GM13977 (cell line): ENCODE measurements around the gene FUCA2.

Source experiments
- DNase-seq: peaks from one replicate; pipeline ENCODE4 v3.0.0; 2012; ENCODE audit warnings: low spot score
- in situ Hi-C: fragments of 300-500 bp; cut with MboI; formaldehyde crosslinking; loops from one replicate; pipeline ENCODE4 v1.12.0; 2022; ENCODE audit warnings: low sequenced_read_pairs, low pct_unique_long_range_greater_than_20kb, mixed read lengths, inconsistent platforms; ENCODE audit not compliant: unreplicated experiment
- TF ChIP-seq, protein P1 (sequence below): IDR thresholded peaks from 2 replicates; pipeline ENCODE4 v1.5.1; 2012; ENCODE audit warnings: mild to moderate bottlenecking, control low read depth; ENCODE audit not compliant: insufficient read depth; ENCODE audit errors: extremely low read depth, missing control alignments

The FUCA2 gene, protein sequence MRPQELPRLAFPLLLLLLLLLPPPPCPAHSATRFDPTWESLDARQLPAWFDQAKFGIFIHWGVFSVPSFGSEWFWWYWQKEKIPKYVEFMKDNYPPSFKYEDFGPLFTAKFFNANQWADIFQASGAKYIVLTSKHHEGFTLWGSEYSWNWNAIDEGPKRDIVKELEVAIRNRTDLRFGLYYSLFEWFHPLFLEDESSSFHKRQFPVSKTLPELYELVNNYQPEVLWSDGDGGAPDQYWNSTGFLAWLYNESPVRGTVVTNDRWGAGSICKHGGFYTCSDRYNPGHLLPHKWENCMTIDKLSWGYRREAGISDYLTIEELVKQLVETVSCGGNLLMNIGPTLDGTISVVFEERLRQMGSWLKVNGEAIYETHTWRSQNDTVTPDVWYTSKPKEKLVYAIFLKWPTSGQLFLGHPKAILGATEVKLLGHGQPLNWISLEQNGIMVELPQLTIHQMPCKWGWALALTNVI

DNA sequence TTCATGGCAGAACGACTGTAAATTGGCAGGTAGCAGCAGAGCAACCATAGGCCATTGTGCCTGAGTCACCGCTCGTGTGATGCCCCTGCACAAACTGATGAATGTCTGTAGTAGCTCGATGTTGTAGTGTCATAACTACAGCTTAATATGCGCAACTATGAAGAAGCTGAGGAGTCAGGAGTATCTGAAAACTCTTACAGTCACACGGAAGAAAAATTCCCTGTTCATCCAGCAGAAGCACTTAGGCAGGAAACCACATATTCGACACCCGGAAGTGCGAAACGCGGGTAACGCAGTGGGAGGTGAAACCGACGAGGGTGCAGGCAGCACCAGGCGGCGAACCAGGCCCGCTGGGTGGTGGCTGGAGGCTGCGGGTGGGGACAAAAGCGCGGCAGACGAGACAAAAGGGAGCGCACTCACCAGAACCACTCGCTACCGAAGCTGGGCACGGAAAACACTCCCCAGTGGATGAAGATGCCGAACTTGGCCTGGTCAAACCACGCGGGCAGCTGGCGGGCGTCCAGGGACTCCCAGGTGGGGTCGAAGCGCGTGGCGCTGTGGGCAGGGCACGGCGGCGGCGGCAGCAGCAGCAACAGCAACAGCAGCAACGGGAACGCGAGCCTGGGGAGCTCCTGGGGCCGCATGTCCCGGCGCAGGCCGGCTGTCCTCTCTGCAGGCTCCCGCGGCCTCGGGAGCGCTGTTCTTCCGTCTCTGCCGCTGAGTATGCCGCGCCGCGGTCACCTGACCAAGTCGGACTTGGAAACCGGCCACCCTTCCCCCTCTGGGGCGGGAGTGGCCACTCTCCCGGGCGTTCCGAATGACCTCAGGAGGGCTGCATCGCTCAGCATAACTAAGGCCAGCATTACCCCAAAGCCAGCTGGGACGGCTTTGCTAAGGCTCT lies at the start of gene FUCA2:
Gene FUCA2, minus strand, starts transcription at position 730 of the 901 bp plus-strand sequence. Its CDS starts 86 bp downstream, at position 644.
- in situ Hi-C loops = loop anchor here (10.0 kb wide), 1 partner anchor 64 kb away; no protein-coding TSS in a partner anchor
- peak; percentile 64 for DNase-seq
- TF ChIP-seq, protein P1, sequence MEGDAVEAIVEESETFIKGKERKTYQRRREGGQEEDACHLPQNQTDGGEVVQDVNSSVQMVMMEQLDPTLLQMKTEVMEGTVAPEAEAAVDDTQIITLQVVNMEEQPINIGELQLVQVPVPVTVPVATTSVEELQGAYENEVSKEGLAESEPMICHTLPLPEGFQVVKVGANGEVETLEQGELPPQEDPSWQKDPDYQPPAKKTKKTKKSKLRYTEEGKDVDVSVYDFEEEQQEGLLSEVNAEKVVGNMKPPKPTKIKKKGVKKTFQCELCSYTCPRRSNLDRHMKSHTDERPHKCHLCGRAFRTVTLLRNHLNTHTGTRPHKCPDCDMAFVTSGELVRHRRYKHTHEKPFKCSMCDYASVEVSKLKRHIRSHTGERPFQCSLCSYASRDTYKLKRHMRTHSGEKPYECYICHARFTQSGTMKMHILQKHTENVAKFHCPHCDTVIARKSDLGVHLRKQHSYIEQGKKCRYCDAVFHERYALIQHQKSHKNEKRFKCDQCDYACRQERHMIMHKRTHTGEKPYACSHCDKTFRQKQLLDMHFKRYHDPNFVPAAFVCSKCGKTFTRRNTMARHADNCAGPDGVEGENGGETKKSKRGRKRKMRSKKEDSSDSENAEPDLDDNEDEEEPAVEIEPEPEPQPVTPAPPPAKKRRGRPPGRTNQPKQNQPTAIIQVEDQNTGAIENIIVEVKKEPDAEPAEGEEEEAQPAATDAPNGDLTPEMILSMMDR = no peak

DNA sequence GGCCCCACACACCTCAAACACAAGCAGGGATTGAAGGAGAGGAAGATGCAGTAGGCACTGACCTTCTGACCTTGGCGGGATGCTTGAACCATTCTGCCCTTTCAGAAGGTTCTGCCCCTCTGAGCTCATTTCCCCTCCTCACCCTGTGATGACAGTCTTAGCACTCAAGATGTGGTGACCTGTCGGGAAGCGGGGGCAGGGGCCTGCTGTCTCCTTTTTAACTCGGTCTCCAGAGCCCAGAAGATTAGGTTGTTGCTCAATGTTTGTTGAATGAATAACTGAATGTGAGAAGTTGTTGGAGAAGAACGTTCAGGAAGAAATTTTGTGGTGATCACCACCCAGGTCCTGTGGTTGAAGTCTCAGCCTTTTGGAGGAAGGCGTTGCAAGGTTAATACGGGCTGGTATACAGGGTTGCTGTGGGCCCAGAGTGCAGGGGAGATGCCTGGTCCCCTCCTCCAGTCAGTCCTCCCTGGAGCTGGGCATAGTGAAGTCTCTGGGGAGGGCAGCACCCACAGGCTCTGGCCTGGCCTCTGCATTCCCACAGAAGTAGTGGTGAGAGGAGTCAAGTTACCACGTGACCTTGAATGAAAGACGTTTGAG lies 49.7 kb upstream of the FUCA2 start:
- no peak for DNase-seq
- TF ChIP-seq, protein P1 = no peak
- in situ Hi-C loops = loop anchor here (25.0 kb wide), 1 partner anchor 651 kb away; no protein-coding TSS in a partner anchor

DNA sequence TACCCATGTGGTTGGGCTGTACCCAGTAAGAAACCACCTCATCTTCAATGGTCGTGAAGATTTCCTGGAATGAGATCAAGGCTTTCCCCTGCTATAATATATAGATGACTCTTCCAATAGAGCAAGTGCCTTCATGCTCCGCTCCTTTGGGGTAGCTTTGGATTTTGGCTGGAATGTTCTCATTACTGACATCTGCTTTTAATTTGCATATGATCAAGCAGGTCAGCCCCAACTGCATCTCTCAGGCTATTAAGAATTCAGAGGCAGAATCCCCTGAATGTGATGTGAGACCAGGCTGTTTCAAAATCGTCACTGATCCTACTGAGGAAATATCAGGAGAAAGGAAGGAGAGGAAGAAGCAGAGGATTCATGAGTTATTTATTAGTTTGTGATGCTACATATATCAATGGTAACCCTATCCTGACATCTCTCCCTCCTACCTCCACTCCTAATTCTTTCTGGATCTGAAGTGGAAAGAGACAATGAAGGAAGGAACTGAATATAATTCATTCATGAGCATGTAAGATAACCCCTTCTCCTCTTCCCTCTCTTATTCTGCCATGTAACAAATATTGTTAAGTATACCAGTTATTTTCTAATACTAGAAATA lies 47.6 kb upstream of the FUCA2 start:
- no peak for DNase-seq
- TF ChIP-seq, protein P1 = no peak
- in situ Hi-C loops = loop anchor here (25.0 kb wide), 1 partner anchor 653 kb away; no protein-coding TSS in a partner anchor

DNA sequence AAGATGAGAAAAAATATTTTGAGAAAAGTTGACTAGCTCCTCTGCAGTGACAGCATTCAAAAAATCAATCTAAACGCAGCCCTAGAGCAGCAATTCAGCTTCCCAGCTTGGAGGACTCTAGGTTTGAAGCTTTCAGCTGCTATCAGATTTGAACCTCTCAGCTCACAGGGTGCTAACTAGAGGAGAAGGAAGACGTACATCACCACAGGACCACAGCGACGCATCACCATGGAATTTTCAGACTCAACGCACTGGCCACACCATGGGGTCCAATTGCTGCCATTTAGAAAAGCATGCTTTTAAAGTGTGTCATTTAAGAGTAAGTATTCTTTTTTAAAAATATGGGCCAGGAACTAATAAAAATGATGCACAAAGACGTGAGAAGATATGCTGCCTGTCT lies 45.0 kb upstream of the FUCA2 start:
- in situ Hi-C loops = loop anchor here (25.0 kb wide), 1 partner anchor 656 kb away; no protein-coding TSS in a partner anchor
- TF ChIP-seq, protein P1 = no peak
- DNase-seq = no peak

DNA sequence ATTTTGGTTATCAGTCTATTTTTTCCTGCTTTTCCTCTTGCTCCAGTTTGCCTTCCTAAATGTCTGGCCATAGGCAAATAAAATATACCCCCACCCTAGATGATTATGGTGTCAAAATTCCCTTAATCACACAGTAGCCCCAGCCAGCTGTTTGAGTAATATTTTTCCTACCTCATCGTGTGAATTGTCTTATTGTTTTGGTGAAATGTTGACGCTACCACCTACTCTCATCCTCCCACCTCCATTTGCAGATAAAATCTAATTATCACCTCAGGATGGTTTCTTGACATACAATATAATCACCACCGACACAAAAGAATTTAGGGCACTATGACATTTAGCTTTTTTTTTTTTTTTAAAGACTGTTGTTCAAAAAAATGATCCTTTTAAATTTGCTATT lies 44.1 kb upstream of the FUCA2 start:
- TF ChIP-seq, protein P1 = no peak
- no peak for DNase-seq
- in situ Hi-C loops = loop anchor here (25.0 kb wide), 1 partner anchor 657 kb away; no protein-coding TSS in a partner anchor

DNA sequence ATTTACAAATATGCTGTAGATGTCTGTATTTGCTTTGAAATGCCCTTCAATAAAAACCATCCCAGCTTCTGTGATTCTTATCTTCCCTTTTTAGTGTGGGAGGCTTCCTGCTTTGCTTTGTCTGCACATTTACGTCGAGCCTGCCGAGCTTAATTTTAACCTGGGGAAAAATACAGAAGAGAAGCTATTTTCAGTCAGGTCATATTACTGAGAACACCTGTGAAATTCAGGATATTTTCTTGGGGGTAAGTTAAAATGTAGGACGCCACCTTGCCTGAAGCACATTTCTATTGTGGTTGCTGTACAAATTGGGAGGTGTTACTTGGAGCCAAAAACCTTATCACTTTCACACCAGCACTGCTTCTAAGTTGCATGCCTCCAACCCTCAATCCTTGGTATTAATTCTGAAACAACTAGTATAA lies 43.6 kb upstream of the FUCA2 start:
- DNase-seq = no peak
- TF ChIP-seq, protein P1 = no peak
- in situ Hi-C loops = loop anchor here (25.0 kb wide), 1 partner anchor 657 kb away; no protein-coding TSS in a partner anchor
